ENCODE measurements around the gene SULT1A2.

GRCh38 chr16:28549301-28549899, 47.5 kb downstream of the SULT1A2 start:
- TF ChIP-seq POLR2AphosphoS5 (IDR thresholded peaks at IDR 0.05; ENCODE audit: low read depth, low read length) (no peak), CTCF (IDR thresholded peaks at IDR 0.05) (peak; percentile 44), REST (IDR thresholded peaks at IDR 0.05; ENCODE audit: insufficient read depth in 1 of 2, low read depth in 2 of 2, low read length in 1 of 2) (no peak), SIN3A (IDR thresholded peaks at IDR 0.05; ENCODE audit: borderline replicate concordance, insufficient read depth, low read depth, low read length) (no peak), TCF7L2 (IDR thresholded peaks at IDR 0.05; ENCODE audit: low read depth, low read length) (no peak)

Measured in Panc1 (cell line).